C4-2B (cell line): Measurements from ENCODE around the gene PITPNM3.

Experiments
- CTCF ChIP-seq: fragments of 450-650 bp; conservative IDR thresholded peaks from 2 replicates; pipeline ENCODE4 v1.5.1; 2017; ENCODE audit warnings: mild to moderate bottlenecking
- ZFX ChIP-seq: fragments of 450-650 bp; IDR thresholded peaks from 2 replicates; pipeline ENCODE4 v1.6.1; 2017

- TF ChIP-seq CTCF: no peak
- TF ChIP-seq ZFX: no peak
Observed at GRCh38 chr17:6467567-6467966, 88.8 kb downstream of the PITPNM3 start.
